Thoracic aorta (tissue), 2 donors: Measurements from ENCODE around the gene ATM. TPM values are rescaled to one million over a fixed set of nuclear protein-coding genes. Genes with fewer than 3 reads are reported as not detected.
"Not testable (repeated sequence)": the region's sequence is repeated elsewhere in the genome, so short reads cannot be mapped to it uniquely, and the experiment has no call there.

ENCODE experiments used
- ATAC-seq: fragments of 150-250 bp; one replicate; pipeline ENCODE4 v1.8.0; 2017; ENCODE audit warnings: low read depth; ENCODE audit not compliant: insufficient number of reproducible peaks, low FRiP score
- DNase-seq: peaks from one replicate; pipeline ENCODE4 v3.0.0-alpha.2; 2020; ENCODE audit warnings: low spot score
- H3K27ac ChIP-seq, 2 donors: fragments of 200-600 bp; sonication (generic); 1 replicate in 1 of 2; 2 replicates in 1 of 2; pipeline ENCODE4 v1.5.1; 2016; ENCODE audit warnings: mild to moderate bottlenecking in 2 of 2, moderate library complexity in 2 of 2
- H3K27me3 ChIP-seq: fragments of 200-600 bp; sonication (generic); replicated peaks from 2 replicates; pipeline ENCODE4 v1.6.0; 2016; ENCODE audit warnings: mild to moderate bottlenecking; ENCODE audit not compliant: insufficient read depth
- H3K36me3 ChIP-seq: fragments of 200-600 bp; sonication (generic); one replicate; pipeline ENCODE4 v1.5.1; 2016
- H3K4me1 ChIP-seq, 2 donors: fragments of 200-600 bp; sonication (generic); 1 replicate in 1 of 2; 2 replicates in 1 of 2; pipeline versions ENCODE4 v1.5.1 to v1.6.0; 2016; ENCODE audit warnings: low read depth in 2 of 2, mild to moderate bottlenecking in 1 of 2; ENCODE audit not compliant: control insufficient read depth in 1 of 2
- H3K4me3 ChIP-seq: fragments of 200-600 bp; sonication (generic); 2 replicates; pipeline ENCODE4 v1.5.1; 2016; ENCODE audit warnings: mild to moderate bottlenecking
- H3K9me3 ChIP-seq: fragments of 200-600 bp; sonication (generic); 2 replicates; pipeline ENCODE4 v1.5.1; 2016
- total RNA-seq, 2 donors: library from RNA; depleted of rRNA; stranded (reverse); fragments of >200 nt; gene quantifications; one replicate each; pipeline versions ENCODE4 v1.1.0 to v1.2.3, GENCODE V29; 2016
- TF ChIP-seq, protein P1 (sequence below): fragments of 200-600 bp; sonication (generic); IDR thresholded peaks from one replicate; pipeline ENCODE4 v1.5.1; 2019; ENCODE audit warnings: antibody characterized with exemption

ATM gene
- total RNA-seq, 2 donors from 2014 or later = 70.4 to 85.1 TPM

DNA sequence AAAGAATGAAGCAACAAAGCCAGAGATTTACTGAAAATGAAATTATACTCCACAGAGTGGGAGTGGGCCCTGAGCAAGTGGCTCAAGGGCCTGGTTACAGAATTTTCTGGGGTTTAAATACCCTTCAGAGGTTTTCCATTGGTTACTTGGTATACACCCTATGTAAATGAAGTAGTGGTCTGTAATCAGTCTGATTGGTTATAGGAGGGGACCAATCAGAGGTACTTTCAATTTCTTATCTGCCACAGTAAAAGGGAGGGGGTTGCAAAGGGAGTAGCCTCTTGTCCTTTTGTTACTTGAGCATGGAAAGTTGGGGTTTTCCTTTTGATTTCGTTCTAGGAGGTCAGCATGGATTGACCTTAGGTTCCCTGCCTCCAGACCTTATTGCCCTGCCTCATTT, 63.5 kb downstream of the ATM start:
- no peak for ATAC-seq
- TF ChIP-seq, protein P1, sequence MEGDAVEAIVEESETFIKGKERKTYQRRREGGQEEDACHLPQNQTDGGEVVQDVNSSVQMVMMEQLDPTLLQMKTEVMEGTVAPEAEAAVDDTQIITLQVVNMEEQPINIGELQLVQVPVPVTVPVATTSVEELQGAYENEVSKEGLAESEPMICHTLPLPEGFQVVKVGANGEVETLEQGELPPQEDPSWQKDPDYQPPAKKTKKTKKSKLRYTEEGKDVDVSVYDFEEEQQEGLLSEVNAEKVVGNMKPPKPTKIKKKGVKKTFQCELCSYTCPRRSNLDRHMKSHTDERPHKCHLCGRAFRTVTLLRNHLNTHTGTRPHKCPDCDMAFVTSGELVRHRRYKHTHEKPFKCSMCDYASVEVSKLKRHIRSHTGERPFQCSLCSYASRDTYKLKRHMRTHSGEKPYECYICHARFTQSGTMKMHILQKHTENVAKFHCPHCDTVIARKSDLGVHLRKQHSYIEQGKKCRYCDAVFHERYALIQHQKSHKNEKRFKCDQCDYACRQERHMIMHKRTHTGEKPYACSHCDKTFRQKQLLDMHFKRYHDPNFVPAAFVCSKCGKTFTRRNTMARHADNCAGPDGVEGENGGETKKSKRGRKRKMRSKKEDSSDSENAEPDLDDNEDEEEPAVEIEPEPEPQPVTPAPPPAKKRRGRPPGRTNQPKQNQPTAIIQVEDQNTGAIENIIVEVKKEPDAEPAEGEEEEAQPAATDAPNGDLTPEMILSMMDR = no peak
- no peak overlapping the region for H3K27ac ChIP-seq

DNA sequence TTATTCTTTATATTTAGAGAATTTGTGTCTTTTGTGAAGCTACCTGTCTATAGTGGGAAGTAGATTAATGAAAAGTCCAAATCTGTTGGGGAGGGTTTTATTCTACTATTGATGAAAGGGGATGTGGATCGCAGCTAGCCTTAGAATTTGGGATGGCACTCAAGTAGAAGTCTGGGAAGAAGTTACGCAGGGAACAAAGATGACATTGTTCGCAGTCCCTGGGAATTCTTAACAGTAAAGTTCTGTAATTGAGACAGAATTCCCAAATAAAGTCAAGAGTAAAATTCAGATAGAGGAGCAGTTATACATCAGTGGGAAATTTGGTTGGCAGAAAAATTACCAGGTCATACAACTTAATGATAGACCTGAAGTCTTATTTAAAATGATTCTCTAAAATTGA, 64.1 kb downstream of the ATM start:
- ATAC-seq = no peak
- no peaks in the 10 kb centered on the region for H3K4me1 ChIP-seq
- H3K27me3 ChIP-seq = no peaks in the 10 kb centered on the region
- no peak overlapping the region for H3K4me3 ChIP-seq
- H3K9me3 ChIP-seq = no peaks in the 10 kb centered on the region
- no peak overlapping the region for H3K27ac ChIP-seq
- H3K36me3 ChIP-seq = peaks cover 36% of the 10 kb centered on the region
- TF ChIP-seq, protein P1 = no peak
- no peak for DNase-seq

More for the DNA sequence above, 63.5 kb downstream of the ATM start:
- Histone ChIP-seq H3K36me3 (peaks cover 36% of the 10 kb centered on the region), H3K9me3 (no peaks in the 10 kb centered on the region), H3K4me3 (no peak overlapping the region), H3K4me1 (no peaks in the 10 kb centered on the region), H3K27me3 (no peaks in the 10 kb centered on the region)
- DNase-seq = no peak

DNA sequence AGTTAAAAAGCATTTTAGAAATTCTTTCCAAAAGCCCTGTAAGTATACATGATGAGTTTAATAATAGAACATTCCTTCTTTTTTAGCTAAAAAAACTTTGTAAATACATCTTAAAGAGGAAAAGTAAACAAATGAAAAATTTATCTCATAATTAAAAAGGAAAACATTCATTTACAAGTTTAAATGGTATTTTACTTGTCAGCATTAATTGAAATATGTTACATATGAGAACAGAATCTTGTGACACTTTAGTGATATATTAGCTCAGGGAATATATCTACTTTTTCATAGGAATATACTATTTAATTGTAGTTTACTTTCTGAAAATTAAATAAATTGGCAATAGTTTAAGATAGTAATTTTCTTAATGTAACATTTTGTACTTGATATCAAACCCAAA, 66.2 kb downstream of the ATM start:
- H3K27me3 ChIP-seq, H3K4me3 ChIP-seq, H3K27ac ChIP-seq, DNase-seq, ATAC-seq, H3K9me3 ChIP-seq, H3K4me1 ChIP-seq: not testable (repeated sequence)
- peaks cover 29% of the 10 kb centered on the region for H3K36me3 ChIP-seq

DNA sequence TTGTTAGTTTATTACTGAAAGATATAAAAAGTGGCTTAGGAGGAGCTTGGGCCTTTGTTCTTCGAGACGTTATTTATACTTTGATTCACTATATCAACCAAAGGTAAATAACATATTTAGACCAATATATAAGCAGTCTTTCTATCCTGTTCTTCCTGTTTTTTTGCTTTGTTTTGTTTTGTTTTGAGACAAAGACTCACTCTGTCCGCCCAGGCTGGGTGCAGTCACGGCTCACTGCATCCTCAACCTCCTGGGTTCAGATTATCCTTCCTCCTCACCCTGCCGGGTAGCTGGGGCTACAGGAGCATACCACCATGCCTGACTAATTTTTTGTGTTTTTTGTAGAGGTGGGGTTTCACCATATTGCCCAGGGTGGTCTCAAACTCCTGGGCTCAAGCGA, 66.8 kb downstream of the ATM start:
- ATAC-seq = no peak

DNA sequence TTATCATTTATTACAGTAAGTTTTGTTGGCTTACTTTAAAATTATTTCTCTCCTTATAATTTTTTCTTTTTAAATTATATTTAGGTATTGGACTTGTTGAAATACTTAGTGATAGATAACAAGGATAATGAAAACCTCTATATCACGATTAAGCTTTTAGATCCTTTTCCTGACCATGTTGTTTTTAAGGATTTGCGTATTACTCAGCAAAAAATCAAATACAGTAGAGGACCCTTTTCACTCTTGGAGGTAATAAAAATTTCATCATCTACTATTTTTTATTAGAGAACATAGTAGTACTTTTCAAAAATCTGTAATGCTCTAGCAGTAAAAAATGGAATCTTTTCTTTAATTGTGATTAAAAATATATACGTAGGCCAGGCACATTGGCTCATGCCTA, 70.4 kb downstream of the ATM start:
- Histone ChIP-seq H3K9me3 (no peaks in the 10 kb centered on the region), H3K27me3 (no peaks in the 10 kb centered on the region), H3K36me3 (peaks cover 17% of the 10 kb centered on the region), H3K4me1 (no peaks in the 10 kb centered on the region), H3K4me3 (no peak overlapping the region), H3K27ac (no peak overlapping the region)
- TF ChIP-seq, protein P1 = no peak
- DNase-seq = no peak
- ATAC-seq = no peak

More for the DNA sequence above, 66.8 kb downstream of the ATM start:
- Histone ChIP-seq H3K4me3 (no peak overlapping the region), H3K4me1 (no peaks in the 10 kb centered on the region), H3K27me3 (no peaks in the 10 kb centered on the region), H3K36me3 (peaks cover 25% of the 10 kb centered on the region), H3K27ac (no peak overlapping the region), H3K9me3 (no peaks in the 10 kb centered on the region)
- DNase-seq = no peak
- TF ChIP-seq, protein P1 = no peak

DNA sequence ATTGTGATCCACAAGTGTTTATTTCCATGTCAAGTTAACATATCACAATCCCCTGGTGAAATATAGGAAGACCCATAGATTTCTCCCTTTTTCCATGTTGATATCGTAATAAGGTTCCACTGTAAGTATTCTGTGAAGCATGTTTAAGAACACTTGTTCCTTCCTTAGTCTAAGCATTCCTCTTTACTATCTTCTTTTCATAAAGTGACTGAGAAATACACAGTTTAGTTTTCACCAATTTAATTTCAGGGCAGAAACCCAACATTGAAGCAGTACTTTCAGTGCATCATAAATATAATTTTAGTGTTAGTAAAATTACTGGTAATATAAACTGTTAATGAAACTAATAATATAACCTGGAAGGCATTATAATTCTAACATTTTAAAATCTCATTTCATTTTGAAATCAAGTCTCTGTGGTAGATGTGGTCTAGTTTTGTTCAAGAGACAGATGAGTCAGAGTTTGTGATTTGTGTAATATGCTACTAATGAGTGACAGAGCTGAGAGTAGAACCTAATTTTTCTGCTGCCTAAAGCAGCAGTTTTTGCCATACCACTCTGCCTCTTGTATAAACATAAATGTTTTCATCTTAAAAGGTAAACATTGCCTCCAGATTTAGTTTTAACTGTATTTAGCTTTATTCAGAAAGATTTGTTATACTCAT, 79.4 kb downstream of the ATM start:
- TF ChIP-seq, protein P1 = no peak
- DNase-seq = no peak
- no peak overlapping the region for H3K27ac ChIP-seq
- H3K4me3 ChIP-seq = no peak overlapping the region
- H3K9me3 ChIP-seq = no peaks in the 10 kb centered on the region
- peaks cover 47% of the 10 kb centered on the region for H3K36me3 ChIP-seq
- H3K4me1 ChIP-seq = no peaks in the 10 kb centered on the region
- no peak for ATAC-seq
- no peaks in the 10 kb centered on the region for H3K27me3 ChIP-seq
